Adrenal gland (tissue), 12 donors: Measurements from ENCODE around the gene OLIG1. TPM values are rescaled to one million over a fixed set of nuclear protein-coding genes. Genes with fewer than 3 reads are reported as not detected.

Experiments used
- DNase-seq, 7 donors: peaks; one replicate each; pipeline ENCODE4 v3.0.0-alpha.2; 2019 to 2020
- H3K27ac ChIP-seq, 5 donors: fragments of 200-600 bp; sonication (generic) in 4 of 5; 1 replicate in 3 of 5; 2 replicates in 2 of 5; pipeline versions ENCODE4 v1.5.1 to v1.8.0; 2016 to 2020; ENCODE audit warnings: mild to moderate bottlenecking in 1 of 5
- H3K27me3 ChIP-seq: fragments of 200-600 bp; 2 replicates; pipeline ENCODE4 v1.8.0; 2021
- H3K36me3 ChIP-seq, 2 donors: fragments of 200-600 bp; replicated peaks in 1 of 2; 1 replicate in 1 of 2; 2 replicates in 1 of 2; pipeline versions ENCODE4 v1.5.1 to v1.8.0; 2018 to 2022
- H3K4me1 ChIP-seq, 2 donors: fragments of 200-600 bp; replicated peaks in 1 of 2; 1 replicate in 1 of 2; 2 replicates in 1 of 2; pipeline versions ENCODE4 v1.5.1 to v1.8.0; 2018 to 2021
- H3K4me3 ChIP-seq, 4 donors: fragments of 200-600 bp; sonication (generic) in 3 of 4; one replicate each; pipeline ENCODE4 v1.5.1; 2016 to 2018
- H3K9me3 ChIP-seq, 3 donors: fragments of 200-600 bp; sonication (generic) in 1 of 3; replicated peaks in 1 of 3; 1 replicate in 2 of 3; 2 replicates in 1 of 3; pipeline versions ENCODE4 v1.5.1 to v1.8.0; 2016 to 2021
- POLR2A ChIP-seq, 2 donors: fragments of 450-650 bp; IDR thresholded peaks; one replicate each; pipeline ENCODE4 v1.6.1; 2017; ENCODE audit warnings: antibody characterized with exemption in 2 of 2, mild to moderate bottlenecking in 2 of 2, moderate library complexity in 1 of 2
- WGBS, 4 donors: extraction: QIAGEN DNeasy Blood & Tissue Kit in 2 of 4; methylation state at CpG; one replicate each; pipeline versions ENCODE4 v1.1.5 to v1.1.7; 2013 to 2017; 5-methylcytosine and 5-hydroxymethylcytosine counted together
- intact Hi-C, 2 donors: fragments of 100-400 bp; cut with DNase I; formaldehyde crosslinking; loops; one replicate each; pipeline versions ENCODE4 v1.14.1 to v1.15.0; 2022 to 2023
- polyA plus RNA-seq, 3 donors: library from polyadenylated mRNA; stranded (reverse); fragments of 200-250 nt in 2 of 3; fragments of 350-450 nt in 1 of 3; fragmentation: Illumina TruSeq in 1 of 3; extraction: RNeasy Lipid Tissue Mini Kit (QIAGEN cat#74804) in 1 of 3; gene quantifications; one replicate each; pipeline ENCODE4 v1.2.3, GENCODE V29; 2013 to 2014
- total RNA-seq, 9 donors: library from RNA; depleted of rRNA in 4 of 9; stranded (reverse); fragments of >200 nt in 4 of 9; fragments of 120-200 nt in 1 of 9; fragmentation: NEBNext Ultra II Directional in 1 of 9; extraction: Animal tissue kit (Norgen Biotek cat#: 25700) in 1 of 9; gene quantifications; one replicate each; pipeline versions ENCODE4 v1.1.0 to v1.2.4, GENCODE V29; 2013 to 2023
- TF ChIP-seq, protein P1 (sequence below), 6 experiments: fragments of 450-650 bp in 4 of 6; fragments of 200-600 bp in 2 of 6; sonication (generic) in 1 of 6; IDR thresholded peaks; 1 replicate in 5 of 6; 2 replicates in 1 of 6; pipeline versions ENCODE4 v1.5.1 to v1.8.0; 2016 to 2021; ENCODE audit warnings: antibody characterized with exemption in 6 of 6, mild to moderate bottlenecking in 2 of 6, moderate library complexity in 1 of 6
- donor health status: healthy with polysubstance abuse.
- donor health status: Bipolar disorder and iron deficiency.
- donor health status: DM: yes; HTN: yes; CAD: no.
- donor health status: DM: no; HTN: no; CAD: no.
- donor health status: DM: no; HTN: no; CAD: no.
- donor health status: DM: yes; HTN: yes; CAD: no.

The OLIG1 gene
- total and polyA plus RNA-seq, 12 donors = 0.11 to 1.8 (median 0.50) TPM; not detected in 9

DNA sequence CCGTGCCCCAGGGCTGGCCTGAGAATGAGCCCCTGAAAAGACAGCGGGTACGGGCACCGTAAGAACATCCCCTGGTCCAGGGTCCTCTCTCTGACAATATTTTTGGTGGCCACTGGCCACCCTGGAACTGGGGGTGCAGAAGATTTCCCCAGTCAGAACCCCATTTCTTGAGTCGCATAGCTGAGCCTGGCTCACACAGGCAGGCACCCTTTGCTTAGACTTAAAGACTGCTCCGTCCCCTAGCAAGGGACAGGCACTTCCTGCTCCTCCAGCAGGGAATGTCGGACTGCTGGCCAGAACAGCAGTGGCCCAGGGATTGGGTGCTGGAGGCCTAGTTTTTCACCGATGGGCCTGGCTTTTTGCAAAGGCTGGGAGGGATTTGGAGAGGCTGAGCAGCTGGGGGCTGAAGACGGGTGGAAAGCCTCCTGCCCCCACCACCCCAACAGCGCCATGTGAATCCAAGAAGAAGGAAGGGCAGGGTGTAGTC, 39.9 kb upstream of the OLIG1 start:
- intact Hi-C loops = no loop called here
- no peak overlapping the region for H3K27ac ChIP-seq
- H3K27me3 ChIP-seq = peaks cover 98% of the 10 kb centered on the region
- DNase-seq = no peak
- no peak overlapping the region for H3K4me3 ChIP-seq
- WGBS, 4 donors = 26 to 44% (median 30%) methylated on average over 8 to 10 of the region's 10 CpGs
- no peak for TF ChIP-seq POLR2A (IDR thresholded peaks at IDR 0.05)
- TF ChIP-seq, protein P1, sequence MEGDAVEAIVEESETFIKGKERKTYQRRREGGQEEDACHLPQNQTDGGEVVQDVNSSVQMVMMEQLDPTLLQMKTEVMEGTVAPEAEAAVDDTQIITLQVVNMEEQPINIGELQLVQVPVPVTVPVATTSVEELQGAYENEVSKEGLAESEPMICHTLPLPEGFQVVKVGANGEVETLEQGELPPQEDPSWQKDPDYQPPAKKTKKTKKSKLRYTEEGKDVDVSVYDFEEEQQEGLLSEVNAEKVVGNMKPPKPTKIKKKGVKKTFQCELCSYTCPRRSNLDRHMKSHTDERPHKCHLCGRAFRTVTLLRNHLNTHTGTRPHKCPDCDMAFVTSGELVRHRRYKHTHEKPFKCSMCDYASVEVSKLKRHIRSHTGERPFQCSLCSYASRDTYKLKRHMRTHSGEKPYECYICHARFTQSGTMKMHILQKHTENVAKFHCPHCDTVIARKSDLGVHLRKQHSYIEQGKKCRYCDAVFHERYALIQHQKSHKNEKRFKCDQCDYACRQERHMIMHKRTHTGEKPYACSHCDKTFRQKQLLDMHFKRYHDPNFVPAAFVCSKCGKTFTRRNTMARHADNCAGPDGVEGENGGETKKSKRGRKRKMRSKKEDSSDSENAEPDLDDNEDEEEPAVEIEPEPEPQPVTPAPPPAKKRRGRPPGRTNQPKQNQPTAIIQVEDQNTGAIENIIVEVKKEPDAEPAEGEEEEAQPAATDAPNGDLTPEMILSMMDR (IDR thresholded peaks at IDR 0.05) = no peak
- no peaks in the 10 kb centered on the region for H3K9me3 ChIP-seq
- H3K4me1 ChIP-seq = peaks cover 0 to 11% of the 10 kb centered on the region in 2 donors
- no peaks in the 10 kb centered on the region for H3K36me3 ChIP-seq

GRCh38 chr21:33030633-33031032, 39.3 kb upstream of the OLIG1 start:
- TF ChIP-seq, protein P1 (IDR thresholded peaks at IDR 0.05) = no peak
- no peak for TF ChIP-seq POLR2A (IDR thresholded peaks at IDR 0.05)
- Histone ChIP-seq H3K9me3 (no peaks in the 10 kb centered on the region), H3K36me3 (no peaks in the 10 kb centered on the region), H3K4me1 (peaks cover 0 to 11% of the 10 kb centered on the region in 2 donors), H3K27me3 (peaks cover 98% of the 10 kb centered on the region), H3K27ac (no peak overlapping the region), H3K4me3 (no peak overlapping the region)
- no peak for DNase-seq
- intact Hi-C loops = no loop called here
- 0 to 27% (median 22%) methylated on average over 1 to 6 of the region's 6 CpGs for WGBS, 4 donors

GRCh38 chr21:33031152-33031911, 38.6 kb upstream of the OLIG1 start:
- Histone ChIP-seq H3K27me3 (peaks cover 91% of the 10 kb centered on the region), H3K4me3 (no peak overlapping the region), H3K9me3 (no peaks in the 10 kb centered on the region), H3K4me1 (peaks cover 0 to 11% of the 10 kb centered on the region in 2 donors), H3K36me3 (no peaks in the 10 kb centered on the region), H3K27ac (no peak overlapping the region)
- WGBS, 4 donors = 23 to 35% (median 26%) methylated on average over 2 to 10 of the region's 10 CpGs
- no peak for DNase-seq
- intact Hi-C loops = no loop called here
- TF ChIP-seq, protein P1 (IDR thresholded peaks at IDR 0.05) = no peak

- no peak overlapping the region for H3K4me3 ChIP-seq
- peaks cover 0 to 11% of the 10 kb centered on the region in 2 donors for H3K4me1 ChIP-seq
- intact Hi-C loops = no loop called here
- no peak for DNase-seq
- H3K27ac ChIP-seq = no peak overlapping the region
- TF ChIP-seq, protein P1 (IDR thresholded peaks at IDR 0.05) = no peak
- no peak for TF ChIP-seq POLR2A (IDR thresholded peaks at IDR 0.05)
- no peaks in the 10 kb centered on the region for H3K36me3 ChIP-seq
- no peaks in the 10 kb centered on the region for H3K9me3 ChIP-seq
- WGBS, 4 donors = 12 to 24% (median 20%) methylated on average over 9 to 10 of the region's 10 CpGs
- peaks cover 79% of the 10 kb centered on the region for H3K27me3 ChIP-seq
Observed at GRCh38 chr21:33032434-33033047, 37.4 kb upstream of the OLIG1 start.
